GM12878 (cell line): ENCODE data around the gene CDCP2. TPM values are rescaled to one million over a fixed set of nuclear protein-coding genes. Genes with fewer than 3 reads are reported as not detected.

ENCODE experiments used
- ATAC-seq: fragments of 200-7000 bp; cut with Tn5 transposase; 3 replicates; pipeline ENCODE4 v1.9.1; 2020; ENCODE audit warnings: mild to moderate bottlenecking, moderate library complexity
- BruUV-seq: library from RNA; stranded (reverse); fragments of 400-500 nt; replicated peaks from 2 replicates; lab custom pipeline; 2021; lab: Mats Ljungman, UMichigan
- CTCF ChIA-PET: fragments of 300-600 bp; sonication (Branson Sonifier 250); formaldehyde crosslinking; extraction: SDS; loops from one replicate; lab custom pipeline; 2021; ENCODE audit warnings: inconsistent platforms; lab: Yijun Ruan, JAX
- POLR2A ChIA-PET: fragments of 350-600 bp; formaldehyde crosslinking; extraction: SDS; loops from one replicate; lab custom pipeline; 2021; ENCODE audit warnings: inconsistent platforms; lab: Charles Lee
- RAD21 ChIA-PET: fragments of 300-600 bp; sonication (Branson Sonifier 250); formaldehyde crosslinking; loops from one replicate; lab custom pipeline; 2023; ENCODE audit warnings: antibody characterized with exemption; ENCODE audit not compliant: unreplicated experiment; lab: Charles Lee
- SMC1A ChIA-PET: fragments of 300-600 bp; sonication (Branson Sonifier 250); formaldehyde crosslinking; loops from one replicate; lab custom pipeline; 2023; ENCODE audit not compliant: unreplicated experiment, uncharacterized antibody; lab: Charles Lee
- DNase-seq: peaks from one replicate; pipeline ENCODE4 v3.0.0-alpha.2; 2011; ENCODE audit warnings: low read depth, low spot score
- FAIRE-seq: peaks from 3 replicates; lab custom pipeline; 2011; peaks lifted over from hg19 to GRCh38; lab: Jason Lieb, UNC
- H2AFZ ChIP-seq: 2 replicates; pipeline ENCODE4 v1.6.0; 2011; ENCODE audit warnings: low read depth, low read length, control low read depth; ENCODE audit not compliant: control insufficient read depth
- H3K27ac ChIP-seq: 2 replicates; pipeline ENCODE4 v1.5.1; 2011; ENCODE audit warnings: control low read depth; ENCODE audit not compliant: control insufficient read depth, insufficient read depth
- H3K27me3 ChIP-seq, 2 experiments: replicated peaks in 1 of 2; 2 replicates each; pipeline versions ENCODE4 v1.6.0 to v1.6.1; 2011; ENCODE audit warnings: low read length in 1 of 2; ENCODE audit not compliant: control insufficient read depth in 2 of 2, insufficient read depth in 2 of 2
- H3K36me3 ChIP-seq, 2 experiments: 2 replicates each; pipeline ENCODE4 v1.5.1; 2011; ENCODE audit warnings: low read length in 1 of 2; ENCODE audit not compliant: control insufficient read depth in 2 of 2, insufficient read depth in 2 of 2
- H3K4me1 ChIP-seq: 2 replicates; pipeline ENCODE4 v1.6.1; 2011; ENCODE audit warnings: mild to moderate bottlenecking, low read length, moderate library complexity, mixed read lengths; ENCODE audit not compliant: control insufficient read depth, insufficient read depth
- H3K4me2 ChIP-seq: 2 replicates; pipeline ENCODE4 v1.6.0; 2011; ENCODE audit warnings: control low read depth; ENCODE audit not compliant: control insufficient read depth, insufficient read depth
- H3K4me3 ChIP-seq: fragments of 200-600 bp; sonication (generic); 2 replicates; pipeline ENCODE4 v1.5.1; 2016
- H3K79me2 ChIP-seq: 2 replicates; pipeline ENCODE4 v1.6.0; 2011; ENCODE audit warnings: low read length; ENCODE audit not compliant: control insufficient read depth, insufficient read depth
- H3K9ac ChIP-seq: 2 replicates; pipeline ENCODE4 v1.8.0; 2011; ENCODE audit warnings: low read length, control low read depth, mixed read lengths; ENCODE audit not compliant: control insufficient read depth, insufficient read depth
- H3K9me3 ChIP-seq: replicated peaks from 3 replicates; pipeline ENCODE4 v1.5.1; 2011; ENCODE audit warnings: mild to moderate bottlenecking, low read length; ENCODE audit not compliant: control insufficient read depth, insufficient read depth
- H4K20me1 ChIP-seq: 2 replicates; pipeline ENCODE4 v1.6.0; 2011; ENCODE audit not compliant: control insufficient read depth, insufficient read depth
- ATF7 ChIP-seq: fragments of 450-650 bp; IDR thresholded peaks from 2 replicates; pipeline ENCODE4 v1.6.1; 2016; ENCODE audit warnings: low read depth, mild to moderate bottlenecking
- BMI1 ChIP-seq: fragments of 450-650 bp; IDR thresholded peaks from 2 replicates; pipeline ENCODE4 v1.6.1; 2016; ENCODE audit warnings: mild to moderate bottlenecking, moderate library complexity, borderline replicate concordance
- CBX3 ChIP-seq: fragments of 200-600 bp; sonication (generic); IDR thresholded peaks from 2 replicates; pipeline ENCODE4 v1.6.1; 2016; ENCODE audit warnings: low read depth, borderline replicate concordance
- CREB1 ChIP-seq: IDR thresholded peaks from 2 replicates; pipeline ENCODE4 v1.6.1; 2012; ENCODE audit warnings: low read depth, mild to moderate bottlenecking, inconsistent platforms
- E4F1 ChIP-seq: fragments of 450-650 bp; IDR thresholded peaks from 2 replicates; pipeline ENCODE4 v1.6.1; 2018; ENCODE audit warnings: borderline replicate concordance, mild to moderate bottlenecking; ENCODE audit not compliant: partially characterized antibody
- ESRRA ChIP-seq: IDR thresholded peaks from 2 replicates; pipeline ENCODE4 v1.6.1; 2012; ENCODE audit warnings: mild to moderate bottlenecking, low read length, improper control_type of control experiment
- JUNB ChIP-seq: IDR thresholded peaks from 2 replicates; pipeline ENCODE4 v1.6.1; 2016; ENCODE audit warnings: antibody characterized with exemption, mild to moderate bottlenecking
- SMAD1 ChIP-seq: fragments of 450-650 bp; IDR thresholded peaks from 2 replicates; pipeline ENCODE4 v1.6.1; 2018; ENCODE audit warnings: mild to moderate bottlenecking, low read depth; ENCODE audit not compliant: partially characterized antibody
- SUPT20H ChIP-seq: IDR thresholded peaks from 2 replicates; pipeline ENCODE4 v1.6.1; 2011; ENCODE audit warnings: low read depth, mild to moderate bottlenecking, low read length, moderate library complexity, borderline replicate concordance; ENCODE audit not compliant: control insufficient read depth
- ZNF207 ChIP-seq: fragments of 450-650 bp; IDR thresholded peaks from 2 replicates; pipeline ENCODE4 v1.6.1; 2014; ENCODE audit warnings: antibody characterized with exemption, mild to moderate bottlenecking, borderline replicate concordance
- ZNF384 ChIP-seq: IDR thresholded peaks from 2 replicates; pipeline ENCODE4 v1.6.1; 2012; ENCODE audit warnings: low read depth, mild to moderate bottlenecking, low read length, improper control_type of control experiment, borderline replicate concordance
- WGBS: methylation state at CpG from one replicate; pipeline ENCODE4 v1.1.6; 2016; ENCODE audit warnings: low lambda C conversion rate; ENCODE audit not compliant: insufficient replicate concordance, insufficient coverage; ENCODE audit errors: missing lambda C conversion rate; 5-methylcytosine and 5-hydroxymethylcytosine counted together
- in situ Hi-C: fragments of 300-500 bp; cut with MboI; formaldehyde crosslinking; loops from 9 replicates; pipeline ENCODE4 v1.14.3; 2018; ENCODE audit warnings: mixed read lengths
- intact Hi-C: fragments of 100-400 bp; cut with micrococcal nuclease; formaldehyde crosslinking; loops from one replicate; pipeline ENCODE4 v1.14.2; 2022; ENCODE audit not compliant: unreplicated experiment
- polyA plus RNA-seq, 11 experiments: library from polyadenylated mRNA; depleted of rRNA in 4 of 11; unstranded in 6 of 11; stranded (reverse) in 5 of 11; fragments of >200 nt; fragmentation: Nextera tagmentation in 4 of 11; fragmentation: Illumina TruSeq in 1 of 11; extraction: Ambion mirVana in 4 of 11; extraction: Trizol in 1 of 11; gene quantifications; 1 replicate in 1 of 11; 2 replicates in 10 of 11; pipeline versions ENCODE4 v1.2.1 to v1.2.3, GENCODE V29; 2011 to 2016; ENCODE audit warnings: inconsistent platforms in 2 of 11, missing spikeins in 2 of 11, low read depth in 1 of 11
- total RNA-seq, 4 experiments: library from RNA; depleted of rRNA in 3 of 4; stranded (reverse); fragments of >200 nt in 3 of 4; fragmentation: Illumina TruSeq in 1 of 4; extraction: Trizol in 1 of 4; gene quantifications; 2 replicates each; pipeline versions ENCODE4 v1.2.1 to v1.2.3, GENCODE V29; 2013 to 2021

Gene CDCP2
- total and polyA plus RNA-seq, 10 of the 15 experiments (the other 5 are each of a cell fraction or from before 2014, with no cell fraction given), result 0.06 TPM; not detected in 9

- ATAC-seq, result no peak
- H3K4me1 ChIP-seq, result no peaks in the 10 kb centered on the region
- H3K4me3 ChIP-seq, result no peak overlapping the region
- no TSS peak for BruUV-seq
- SMC1A ChIA-PET, result interaction anchor here (1.0 kb wide), 1 partner anchor 9 kb away, joined by 3 read pairs; no protein-coding TSS in a partner anchor
- H2AFZ ChIP-seq, result no peak overlapping the region
- RAD21 ChIA-PET, result no interaction called here
- H3K36me3 ChIP-seq, result no peaks in the 10 kb centered on the region
- CTCF ChIA-PET, result interaction anchor here (1.6 kb wide), 1 partner anchor 9 kb away, joined by 4 read pairs; no protein-coding TSS in a partner anchor
- FAIRE-seq, result no peak
- H3K27ac ChIP-seq, result no peak overlapping the region
- TF ChIP-seq SUPT20H, result no peak
- no peak for TF ChIP-seq CREB1
- no peak for TF ChIP-seq SMAD1
- TF ChIP-seq ZNF207, result no peak
- TF ChIP-seq E4F1, result no peak
- TF ChIP-seq JUNB, result no peak
- TF ChIP-seq ESRRA, result no peak
- no peak for TF ChIP-seq ZNF384
- TF ChIP-seq CBX3, result no peak
- no peak for TF ChIP-seq ATF7
- TF ChIP-seq BMI1, result no peak
- TF ChIP-seq, all 136 proteins: peak for 0
- Histone ChIP-seq H3K9ac (no peak overlapping the region), H3K79me2 (no peaks in the 10 kb centered on the region), H3K27me3 (no peaks in the 10 kb centered on the region), H4K20me1 (no peaks in the 10 kb centered on the region), H3K9me3 (no peaks in the 10 kb centered on the region), H3K4me2 (no peak overlapping the region)
- in situ Hi-C loops, result no loop called here
- 95% methylated on average over 10 of the region's 10 CpGs for WGBS
- DNase-seq, result no peak
- POLR2A ChIA-PET, result no interaction called here
- intact Hi-C loops, result no loop called here
These were observed 20.1 kb upstream of the CDCP2 start for GRCh38 chr1:54172614-54173599.
